ENCODE data around the gene BAG3.

Gene BAG3

DNA sequence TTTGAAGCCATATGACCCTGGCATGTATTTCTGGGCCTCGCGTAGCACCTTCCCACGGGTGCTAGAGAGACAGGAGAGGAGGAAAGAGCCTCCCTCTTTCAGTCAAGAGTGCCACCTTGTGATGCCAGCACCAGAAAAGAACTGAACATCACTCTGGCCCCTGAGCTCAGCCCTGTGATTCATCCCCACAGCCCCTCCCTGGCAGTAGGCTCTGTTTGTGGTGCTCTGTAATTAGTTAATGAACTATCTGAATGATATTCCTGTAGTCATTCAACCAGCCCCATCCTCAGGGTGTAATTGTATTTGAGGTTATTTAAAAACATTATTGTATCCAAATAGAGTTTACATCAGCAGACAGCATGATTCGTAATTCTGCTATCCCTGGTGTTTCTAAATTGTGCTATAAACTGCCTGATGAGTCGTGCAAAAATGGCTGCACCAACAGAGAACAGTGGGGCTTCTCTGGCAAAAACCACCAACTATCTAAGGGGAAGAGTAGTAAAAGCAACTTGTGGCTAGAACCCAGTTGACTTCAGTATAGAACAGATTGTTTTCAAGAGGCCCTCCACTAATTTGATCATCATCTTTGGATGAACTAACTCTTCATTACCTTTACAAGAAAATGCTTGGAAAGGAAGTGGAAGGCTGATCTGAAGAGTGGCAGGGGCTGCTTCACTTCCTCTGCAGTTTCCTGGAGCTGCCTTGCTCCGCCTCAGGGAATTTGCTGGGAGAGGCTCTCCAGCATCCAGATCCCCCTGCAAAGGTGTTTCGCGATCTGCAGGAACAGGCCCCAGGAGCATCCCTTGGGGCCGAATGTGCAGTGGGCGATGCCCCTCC, 30.7 kb upstream of the BAG3 start:
- H3K27me3 ChIP-seq (replicated peaks; ENCODE audit: control insufficient read depth, insufficient read depth, low read length), result no peaks in the 10 kb centered on the region
- no peaks in the 10 kb centered on the region for H3K36me3 ChIP-seq (ENCODE audit: control insufficient read depth, insufficient read depth, low read length)
- TF ChIP-seq, protein P1, sequence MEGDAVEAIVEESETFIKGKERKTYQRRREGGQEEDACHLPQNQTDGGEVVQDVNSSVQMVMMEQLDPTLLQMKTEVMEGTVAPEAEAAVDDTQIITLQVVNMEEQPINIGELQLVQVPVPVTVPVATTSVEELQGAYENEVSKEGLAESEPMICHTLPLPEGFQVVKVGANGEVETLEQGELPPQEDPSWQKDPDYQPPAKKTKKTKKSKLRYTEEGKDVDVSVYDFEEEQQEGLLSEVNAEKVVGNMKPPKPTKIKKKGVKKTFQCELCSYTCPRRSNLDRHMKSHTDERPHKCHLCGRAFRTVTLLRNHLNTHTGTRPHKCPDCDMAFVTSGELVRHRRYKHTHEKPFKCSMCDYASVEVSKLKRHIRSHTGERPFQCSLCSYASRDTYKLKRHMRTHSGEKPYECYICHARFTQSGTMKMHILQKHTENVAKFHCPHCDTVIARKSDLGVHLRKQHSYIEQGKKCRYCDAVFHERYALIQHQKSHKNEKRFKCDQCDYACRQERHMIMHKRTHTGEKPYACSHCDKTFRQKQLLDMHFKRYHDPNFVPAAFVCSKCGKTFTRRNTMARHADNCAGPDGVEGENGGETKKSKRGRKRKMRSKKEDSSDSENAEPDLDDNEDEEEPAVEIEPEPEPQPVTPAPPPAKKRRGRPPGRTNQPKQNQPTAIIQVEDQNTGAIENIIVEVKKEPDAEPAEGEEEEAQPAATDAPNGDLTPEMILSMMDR (IDR thresholded peaks at IDR 0.05; ENCODE audit: insufficient read depth, low read length, poor library complexity, severe bottlenecking), result no peak
- DNase-seq (ENCODE audit: extremely low read depth, insufficient read length), result no peak
- no peak overlapping the region for H3K4me3 ChIP-seq (replicated peaks; ENCODE audit: low read depth, low read length)

DNA sequence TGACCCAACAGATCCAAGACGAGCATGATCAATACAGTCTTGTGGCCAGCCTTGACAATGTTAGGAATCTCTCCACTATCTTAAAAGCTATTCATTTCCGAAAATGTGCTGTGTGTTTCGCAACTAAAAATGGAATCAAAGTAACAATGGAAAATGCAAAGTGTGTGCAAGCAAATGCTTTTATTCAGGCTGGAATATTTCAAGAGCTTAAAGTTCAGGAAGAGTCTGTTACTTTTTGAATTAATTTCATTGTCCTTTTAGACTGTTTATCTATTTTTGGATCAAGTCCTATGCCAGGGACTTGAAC, 30.1 kb upstream of the BAG3 start:
- no peak overlapping the region for H3K4me3 ChIP-seq (replicated peaks; ENCODE audit: low read depth, low read length)
- DNase-seq (ENCODE audit: extremely low read depth, insufficient read length), result no peak
- H3K27me3 ChIP-seq (replicated peaks; ENCODE audit: control insufficient read depth, insufficient read depth, low read length), result no peaks in the 10 kb centered on the region
- TF ChIP-seq, protein P1 (IDR thresholded peaks at IDR 0.05; ENCODE audit: insufficient read depth, low read length, poor library complexity, severe bottlenecking), result no peak
- no peaks in the 10 kb centered on the region for H3K36me3 ChIP-seq (ENCODE audit: control insufficient read depth, insufficient read depth, low read length)

DNA sequence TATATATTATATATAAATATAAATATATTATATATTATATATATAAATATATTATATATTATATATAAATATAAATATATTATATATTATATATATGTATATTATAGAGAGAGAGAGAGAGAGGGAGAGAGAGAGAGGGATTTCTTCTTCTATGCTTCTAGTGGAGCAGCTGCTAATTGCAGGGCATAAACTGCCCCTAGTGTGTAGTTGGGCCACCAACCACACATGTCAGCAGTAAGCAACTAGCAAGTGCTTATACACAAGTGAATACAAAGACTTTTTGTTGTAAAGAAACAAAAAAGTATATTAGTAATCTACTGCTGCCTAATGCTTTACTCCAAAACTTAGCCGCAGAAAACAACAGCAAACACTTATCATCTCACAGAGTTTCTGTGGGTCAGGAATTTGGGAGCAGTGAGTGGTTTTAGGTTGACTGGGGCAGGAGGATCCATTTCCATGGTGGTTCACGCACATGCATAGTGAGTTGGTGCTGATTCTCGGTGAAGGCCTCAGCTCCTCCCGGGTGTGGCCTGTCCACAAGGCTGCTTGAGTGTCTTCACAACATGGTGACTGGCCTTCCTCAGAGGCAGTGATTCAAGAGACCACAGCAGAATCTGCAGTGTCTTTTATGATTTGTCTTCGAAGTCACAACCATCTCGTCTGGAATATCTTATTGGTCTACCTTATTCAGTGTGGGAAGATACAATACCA, 25.5 kb upstream of the BAG3 start:
- Histone ChIP-seq H3K36me3 (ENCODE audit: control insufficient read depth, insufficient read depth, low read length) (no peaks in the 10 kb centered on the region), H3K27me3 (replicated peaks; ENCODE audit: control insufficient read depth, insufficient read depth, low read length) (no peaks in the 10 kb centered on the region), H3K4me3 (replicated peaks; ENCODE audit: low read depth, low read length) (no peak overlapping the region)
- DNase-seq (ENCODE audit: extremely low read depth, insufficient read length), result no peak
- TF ChIP-seq, protein P1 (IDR thresholded peaks at IDR 0.05; ENCODE audit: insufficient read depth, low read length, poor library complexity, severe bottlenecking), result no peak

DNA sequence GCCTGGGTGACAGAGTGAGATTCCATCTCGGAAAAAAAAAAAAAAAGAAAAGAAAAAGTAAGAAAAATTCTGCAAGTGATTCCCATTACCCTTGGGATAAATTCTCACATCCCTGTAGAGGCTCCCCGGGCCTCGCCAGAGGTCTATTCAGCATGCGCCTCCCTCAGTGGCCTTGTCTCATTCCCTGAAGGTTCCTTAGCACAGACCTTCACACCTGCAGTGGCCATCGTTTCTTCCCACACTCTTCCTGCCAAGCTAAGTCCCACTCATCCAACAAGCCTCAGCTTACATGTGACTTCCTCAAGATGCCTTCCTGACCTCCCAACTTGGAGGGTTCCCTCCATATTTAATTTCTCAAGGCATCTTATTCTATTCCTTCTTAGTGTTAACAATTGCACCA, 20.9 kb upstream of the BAG3 start:
- no peak for DNase-seq (ENCODE audit: extremely low read depth, insufficient read length)
- no peaks in the 10 kb centered on the region for H3K36me3 ChIP-seq (ENCODE audit: control insufficient read depth, insufficient read depth, low read length)
- no peak overlapping the region for H3K4me3 ChIP-seq (replicated peaks; ENCODE audit: low read depth, low read length)
- TF ChIP-seq, protein P1 (IDR thresholded peaks at IDR 0.05; ENCODE audit: insufficient read depth, low read length, poor library complexity, severe bottlenecking), result no peak
- H3K27me3 ChIP-seq (replicated peaks; ENCODE audit: control insufficient read depth, insufficient read depth, low read length), result no peaks in the 10 kb centered on the region

DNA sequence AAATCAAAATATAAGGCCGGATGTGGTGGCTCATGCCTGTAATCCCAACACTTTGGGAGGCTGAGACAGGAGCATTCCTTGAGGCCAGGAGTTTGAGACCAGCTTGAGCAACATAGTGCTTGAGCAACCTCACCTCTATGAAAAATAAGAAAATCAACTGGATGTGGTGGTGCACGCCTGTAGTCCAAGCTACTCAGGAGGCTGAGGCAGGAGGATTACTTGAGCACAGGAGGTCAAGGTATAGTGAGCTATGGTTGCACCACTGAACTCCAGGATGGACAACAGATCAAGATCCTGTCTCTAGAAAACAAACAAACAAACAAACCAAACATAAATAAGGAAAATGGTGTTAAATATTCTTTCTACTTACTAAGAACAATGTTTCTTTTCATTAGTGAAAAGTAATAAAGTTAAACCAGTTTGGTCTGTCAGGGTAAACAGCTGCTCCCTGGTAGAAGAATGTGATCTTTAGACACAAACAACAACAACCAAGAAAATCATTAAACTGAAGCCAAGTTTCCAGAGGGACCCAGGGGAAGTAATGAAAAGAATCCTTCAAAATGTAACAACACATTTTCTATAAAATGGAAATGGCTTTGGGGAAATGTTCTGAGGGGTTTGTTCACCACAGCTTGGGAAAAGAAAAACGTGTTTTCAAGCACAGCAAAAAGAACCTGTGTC, 17.5 kb upstream of the BAG3 start:
- Histone ChIP-seq H3K27me3 (replicated peaks; ENCODE audit: control insufficient read depth, insufficient read depth, low read length) (no peaks in the 10 kb centered on the region), H3K4me3 (replicated peaks; ENCODE audit: low read depth, low read length) (no peak overlapping the region), H3K36me3 (ENCODE audit: control insufficient read depth, insufficient read depth, low read length) (no peaks in the 10 kb centered on the region)
- TF ChIP-seq, protein P1 (IDR thresholded peaks at IDR 0.05; ENCODE audit: insufficient read depth, low read length, poor library complexity, severe bottlenecking), result no peak
- no peak for DNase-seq (ENCODE audit: extremely low read depth, insufficient read length)

Measured in GM06990 (cell line).